Hepatic stellate cell (primary cell): ENCODE results near the gene HS3ST4.
A peak's percentile ranks its signal among the peaks of the same experiment; 100 is the strongest.

Experiments
- DNase-seq: peaks from one replicate; pipeline ENCODE4 v3.0.0; 2011; ENCODE audit warnings: low spot score

Gene HS3ST4

DNA sequence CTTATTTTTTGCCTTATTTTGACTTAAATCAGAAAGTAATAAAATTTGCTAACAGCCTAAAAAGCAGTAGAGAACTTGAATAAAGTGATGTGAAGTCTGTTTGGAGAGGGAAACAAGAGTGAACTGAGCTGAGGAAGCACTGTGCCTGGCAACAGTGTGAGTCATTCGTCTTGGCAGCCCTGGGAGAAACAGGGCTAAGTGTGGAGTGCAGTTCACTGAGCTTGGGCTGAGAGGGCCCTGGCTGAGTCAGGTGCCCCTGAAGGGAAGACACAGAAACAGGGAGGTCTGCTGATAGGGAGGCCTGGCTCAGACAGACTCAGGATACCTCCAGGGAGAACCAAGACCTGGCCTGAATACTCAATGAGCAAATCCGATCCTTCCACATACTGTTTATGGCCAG, 132.1 kb downstream of the HS3ST4 start:
- no peak for DNase-seq

DNA sequence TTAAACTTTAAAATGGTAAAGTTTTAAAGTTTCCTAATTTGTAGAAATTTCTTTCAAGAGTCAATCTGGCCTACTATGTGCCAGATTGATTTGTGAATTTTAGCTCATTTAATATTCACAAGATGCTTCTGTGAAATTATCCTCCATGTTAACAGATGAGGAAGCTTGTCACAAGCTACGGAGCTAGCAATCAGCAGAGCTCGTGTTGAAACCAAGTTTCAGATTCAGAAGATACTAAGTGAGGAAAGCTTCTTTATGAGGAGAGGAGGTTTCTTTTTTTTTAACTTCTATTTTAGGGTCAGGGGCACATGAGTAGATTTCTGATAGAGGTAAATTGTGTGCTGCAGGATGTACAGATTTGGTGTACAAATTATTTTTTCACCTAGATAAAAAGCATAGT, 135.9 kb downstream of the HS3ST4 start:
- DNase-seq: no peak

DNA sequence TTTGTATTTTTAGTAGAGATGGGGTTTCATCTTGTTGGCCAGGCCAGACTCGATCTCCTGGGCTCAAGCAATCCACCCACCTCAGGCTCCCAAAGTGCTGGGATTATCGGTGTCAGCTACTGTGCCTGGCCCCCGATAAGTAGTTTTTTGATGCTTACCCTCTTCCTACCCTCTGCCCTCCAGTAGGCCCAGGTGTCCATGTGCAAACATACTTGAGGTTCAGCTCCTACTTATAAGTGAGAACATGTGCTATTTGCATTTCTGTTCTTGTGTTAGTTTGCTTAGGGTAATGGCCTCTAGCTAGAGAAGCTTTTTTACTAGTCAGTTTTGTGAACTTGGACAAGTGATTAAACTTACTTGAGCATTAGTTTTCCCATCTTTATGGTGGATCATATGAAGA, 136.8 kb downstream of the HS3ST4 start:
- no peak for DNase-seq

DNA sequence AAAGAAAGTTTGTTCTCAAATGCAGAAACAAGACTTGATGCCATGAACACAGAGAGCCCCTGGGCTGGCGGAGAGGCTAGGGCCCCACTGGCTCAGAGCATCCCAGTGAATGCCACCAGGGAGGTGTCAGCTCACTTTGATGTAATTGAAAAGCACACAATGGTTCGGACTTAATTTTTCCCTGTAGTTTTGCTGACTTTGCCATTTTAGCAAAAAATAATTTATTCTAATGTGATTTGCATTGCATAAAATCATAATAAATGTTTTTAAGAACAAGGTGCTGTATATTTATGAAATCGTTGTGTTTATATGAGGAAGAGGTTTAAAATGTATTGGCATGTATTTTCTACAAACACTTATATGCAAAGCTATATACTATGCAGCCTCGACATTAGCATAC, 140.5 kb downstream of the HS3ST4 start:
- DNase-seq: no peak

DNA sequence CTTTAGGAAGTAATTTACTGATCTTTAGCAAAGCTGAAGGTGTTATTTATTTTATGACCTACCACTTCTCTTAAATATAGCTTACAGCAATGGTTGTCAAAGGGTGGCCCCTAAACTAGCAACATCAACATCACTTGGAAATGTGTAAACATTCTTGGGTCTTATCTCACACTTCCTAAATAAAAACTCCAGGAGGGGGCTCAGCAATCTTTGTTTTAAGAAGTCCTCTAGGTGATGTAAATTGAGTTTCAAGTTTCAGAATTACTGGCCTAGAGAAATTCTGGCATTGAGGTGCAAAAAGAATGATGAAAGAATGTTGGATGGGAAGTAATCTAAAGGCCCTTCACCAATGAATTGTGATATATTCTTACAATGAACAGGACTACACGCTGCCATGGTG, 142.3 kb downstream of the HS3ST4 start:
- no peak for DNase-seq

DNA sequence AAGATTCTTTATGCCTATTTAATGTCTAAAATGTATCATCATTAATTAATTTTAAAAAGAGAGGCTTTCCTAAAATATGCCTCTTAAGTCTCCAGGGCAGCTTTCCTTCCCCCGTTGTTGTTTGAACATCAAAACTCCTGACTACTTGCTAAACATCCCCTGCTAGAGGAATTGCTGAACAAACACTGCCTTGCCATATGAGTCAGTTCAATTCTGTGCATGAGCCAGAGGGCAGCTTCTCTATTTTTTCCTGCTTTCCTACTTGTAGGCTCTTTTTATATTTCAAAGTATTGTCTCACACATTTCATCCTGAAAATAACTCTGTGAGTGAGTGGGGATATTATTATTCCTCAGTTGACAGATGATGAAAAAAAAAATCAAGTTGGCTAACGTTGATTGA, 143.4 kb downstream of the HS3ST4 start:
- no peak for DNase-seq

DNA sequence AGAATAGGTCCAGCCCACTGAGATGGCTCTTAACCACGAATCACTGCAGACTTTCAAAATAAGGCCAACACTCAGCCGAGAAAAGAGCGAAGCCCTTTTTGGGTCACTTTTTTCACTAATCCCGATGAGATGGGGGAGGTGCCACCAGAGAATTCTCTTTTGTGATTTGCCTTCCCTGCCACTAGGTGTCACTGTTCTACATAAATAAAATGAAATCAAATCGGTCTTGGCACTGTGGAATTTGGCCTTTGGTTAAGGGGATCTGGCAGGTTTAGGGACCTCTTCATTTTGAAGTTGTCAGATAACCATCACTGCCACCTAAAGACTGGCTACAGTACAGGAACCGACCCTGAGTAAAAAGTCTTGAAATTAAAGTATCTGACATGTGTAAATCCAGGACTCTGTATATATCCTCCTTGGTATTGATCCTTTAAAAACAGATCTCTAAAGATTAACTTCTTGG, 147.0 kb downstream of the HS3ST4 start:
- peak; percentile 8 for DNase-seq

DNA sequence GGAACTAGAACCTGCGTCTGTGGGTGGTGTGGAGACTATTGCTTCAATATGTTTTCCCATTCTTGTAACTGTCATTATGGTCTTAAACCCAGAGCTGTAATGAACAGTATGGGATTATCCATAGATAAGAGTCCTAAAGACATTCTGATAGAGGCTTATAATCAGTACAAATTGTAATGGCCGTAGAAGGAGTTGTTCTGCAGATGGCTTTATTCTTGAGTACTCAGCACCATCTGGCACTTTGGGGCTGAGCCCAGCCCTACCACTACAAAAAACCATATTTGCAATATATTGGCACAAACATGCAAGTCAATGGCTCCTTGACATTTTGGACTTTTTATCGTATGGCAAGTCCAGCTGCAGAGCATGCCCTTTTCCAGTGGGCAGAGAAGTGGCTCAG, 150.0 kb downstream of the HS3ST4 start:
- no peak for DNase-seq

DNA sequence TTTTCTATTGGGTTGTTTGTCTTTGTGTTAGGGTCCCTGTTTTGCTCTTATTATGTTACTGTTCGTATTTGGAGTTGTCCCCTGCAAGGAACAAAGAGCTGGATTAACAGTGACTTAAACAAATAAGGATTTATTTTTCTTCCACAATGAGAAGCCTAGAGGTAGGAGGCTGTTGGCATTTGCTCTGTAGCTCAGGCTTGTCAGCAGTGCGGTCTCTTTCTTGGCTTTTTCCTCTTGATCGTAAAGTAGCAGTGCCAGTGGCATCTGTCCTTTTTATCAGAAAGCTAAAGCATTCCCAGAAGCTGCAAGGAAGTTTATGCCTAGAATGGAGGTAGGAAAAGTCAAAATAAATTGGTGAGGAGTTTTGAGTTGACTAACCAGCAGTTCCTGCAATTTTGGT, 154.1 kb downstream of the HS3ST4 start:
- no peak for DNase-seq

DNA sequence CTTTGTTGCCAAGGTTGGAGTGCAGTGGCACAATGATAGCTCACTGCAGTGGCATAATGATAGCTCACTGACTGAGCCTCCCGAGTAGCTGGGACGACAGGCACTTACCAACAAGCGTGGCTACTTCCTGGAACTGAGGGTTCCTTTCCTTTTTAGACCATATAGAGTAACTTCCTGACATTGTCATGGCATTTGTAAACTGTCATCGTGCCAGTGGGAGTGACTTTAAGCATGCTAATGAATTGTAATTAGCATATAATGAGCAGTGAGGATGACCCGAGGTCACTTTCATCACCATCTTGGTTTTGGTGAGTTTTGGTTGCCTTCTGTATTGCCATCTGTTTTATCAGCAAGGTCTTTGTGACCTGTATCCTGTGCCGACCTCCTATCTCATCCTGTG, 162.4 kb downstream of the HS3ST4 start:
- DNase-seq: no peak

DNA sequence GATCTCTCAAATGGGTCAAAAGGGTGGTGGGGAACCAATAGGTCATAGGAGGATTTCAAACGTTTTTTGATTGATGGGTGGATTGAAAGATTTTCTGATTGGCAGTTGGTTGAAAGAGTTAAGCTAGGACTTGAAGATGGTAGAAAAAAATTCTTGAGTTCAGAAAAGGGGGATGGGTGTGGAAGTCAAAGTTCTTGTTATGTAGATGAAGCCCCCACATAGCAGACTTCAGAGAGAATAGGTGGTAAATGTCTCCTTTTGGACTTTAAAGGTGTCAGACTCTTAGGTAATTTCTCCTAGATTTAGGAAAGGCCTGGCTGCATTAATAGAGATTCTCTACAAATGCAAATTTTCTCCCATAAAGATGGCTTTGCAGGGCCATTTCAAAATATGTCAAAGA, 163.3 kb downstream of the HS3ST4 start:
- DNase-seq: no peak

DNA sequence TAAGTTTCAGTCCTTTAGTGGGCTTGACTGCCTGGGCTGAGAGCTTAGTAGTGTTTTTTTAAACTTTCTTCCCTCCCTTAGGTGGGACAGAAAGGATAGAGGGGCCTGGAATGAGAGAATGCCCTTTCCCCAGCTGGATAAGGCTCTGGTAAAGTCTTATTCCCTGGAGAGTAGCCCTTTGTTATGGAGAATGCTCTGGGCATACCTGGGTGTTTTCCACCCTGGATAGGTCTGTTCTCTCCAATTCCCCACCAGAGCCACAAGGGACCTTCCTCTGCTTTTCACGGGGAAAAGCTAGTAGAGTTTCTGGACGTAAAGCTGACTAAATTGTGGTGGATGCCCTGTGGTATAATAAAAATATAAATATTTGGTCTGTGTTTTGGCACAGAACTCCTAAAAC, 164.1 kb downstream of the HS3ST4 start:
- DNase-seq: no peak

DNA sequence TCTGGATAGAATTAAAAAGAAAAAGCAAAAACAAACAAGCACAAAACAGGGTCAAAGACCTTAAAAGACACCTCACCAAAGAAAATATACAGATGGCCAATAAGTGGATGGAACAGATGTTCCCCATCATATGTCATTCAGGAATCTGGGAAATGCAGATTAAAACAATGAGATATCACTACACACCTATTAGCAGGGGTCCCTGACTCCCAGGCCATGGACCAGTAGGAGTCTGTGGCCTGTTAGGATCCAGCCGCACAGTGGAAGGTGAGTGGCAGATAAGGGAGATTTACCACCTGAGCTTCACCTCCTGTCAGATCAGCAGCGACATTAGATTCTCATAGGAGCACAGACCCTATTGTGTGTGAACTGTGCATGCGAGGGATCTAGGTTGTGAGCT, 167.9 kb downstream of the HS3ST4 start:
- no peak for DNase-seq

DNA sequence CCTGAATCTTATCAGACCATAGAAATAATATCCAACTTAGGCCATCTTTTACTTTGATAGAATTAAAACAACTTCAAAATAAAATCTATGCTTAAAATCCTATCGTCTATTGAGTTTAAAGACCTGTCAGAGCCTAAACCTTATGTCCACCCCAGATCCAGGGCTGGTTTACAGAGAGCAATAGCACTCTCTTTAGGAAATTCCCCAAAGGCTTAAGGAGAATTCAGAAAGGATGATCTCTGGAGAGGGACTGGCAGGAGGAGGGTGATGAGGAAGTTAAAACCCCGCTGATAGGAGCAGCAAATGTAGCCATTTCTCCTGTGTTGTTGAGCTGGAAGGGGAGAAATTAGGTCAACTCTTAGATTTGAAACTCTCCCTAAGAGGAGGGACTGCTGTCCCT, 175.3 kb downstream of the HS3ST4 start:
- no peak for DNase-seq

DNA sequence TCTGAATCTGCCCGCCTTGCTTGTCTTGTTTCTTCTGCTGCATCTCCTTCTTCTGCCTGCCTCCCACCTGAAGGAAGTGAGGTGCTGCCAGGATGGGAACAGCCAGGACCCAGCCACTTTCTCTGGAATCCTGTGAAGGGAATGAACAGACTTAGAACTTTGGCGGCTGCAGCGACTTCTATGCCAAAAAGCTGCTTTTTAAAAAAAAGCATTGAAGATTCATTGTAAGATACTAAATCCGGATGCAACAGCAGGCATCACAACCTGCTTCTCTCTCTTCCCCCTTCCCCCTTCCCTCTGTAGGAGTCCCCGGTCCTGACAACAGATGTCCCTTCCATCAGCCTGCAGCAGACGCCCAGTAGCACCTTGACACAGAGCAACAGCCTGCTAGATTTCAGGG, 176.3 kb downstream of the HS3ST4 start:
- no peak for DNase-seq

DNA sequence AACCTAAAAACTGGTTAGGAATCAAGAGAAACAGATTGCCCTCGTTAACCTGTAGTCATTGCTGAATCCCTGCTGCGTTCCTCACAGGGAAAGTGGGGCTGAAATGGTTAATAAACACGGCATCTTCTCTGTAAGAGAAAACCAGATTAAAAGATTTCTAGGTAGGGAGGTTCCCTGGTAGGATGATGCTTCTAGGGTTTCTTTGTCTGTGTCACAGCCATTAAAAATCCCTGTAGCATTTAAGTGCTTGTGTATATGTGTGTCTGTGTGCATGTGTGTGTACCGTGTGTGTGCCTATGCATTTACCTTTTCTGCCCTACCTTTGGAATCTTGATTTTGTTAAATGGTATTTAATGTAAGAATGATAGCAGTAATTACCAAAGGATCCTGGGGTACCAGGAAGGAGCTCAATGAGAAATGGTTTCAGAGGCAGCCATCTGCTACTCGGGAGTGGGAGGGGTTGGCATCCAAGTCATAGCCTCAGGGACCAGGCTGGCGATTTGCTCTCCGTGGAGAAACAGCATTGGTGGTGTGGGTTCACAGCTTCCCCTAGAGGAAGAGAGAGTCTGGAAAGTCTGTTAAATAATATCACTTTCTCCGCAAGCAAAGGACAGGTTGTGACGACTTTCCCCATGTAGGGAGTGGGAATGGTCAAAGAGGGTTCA, 177.1 kb downstream of the HS3ST4 start:
- no peak for DNase-seq

DNA sequence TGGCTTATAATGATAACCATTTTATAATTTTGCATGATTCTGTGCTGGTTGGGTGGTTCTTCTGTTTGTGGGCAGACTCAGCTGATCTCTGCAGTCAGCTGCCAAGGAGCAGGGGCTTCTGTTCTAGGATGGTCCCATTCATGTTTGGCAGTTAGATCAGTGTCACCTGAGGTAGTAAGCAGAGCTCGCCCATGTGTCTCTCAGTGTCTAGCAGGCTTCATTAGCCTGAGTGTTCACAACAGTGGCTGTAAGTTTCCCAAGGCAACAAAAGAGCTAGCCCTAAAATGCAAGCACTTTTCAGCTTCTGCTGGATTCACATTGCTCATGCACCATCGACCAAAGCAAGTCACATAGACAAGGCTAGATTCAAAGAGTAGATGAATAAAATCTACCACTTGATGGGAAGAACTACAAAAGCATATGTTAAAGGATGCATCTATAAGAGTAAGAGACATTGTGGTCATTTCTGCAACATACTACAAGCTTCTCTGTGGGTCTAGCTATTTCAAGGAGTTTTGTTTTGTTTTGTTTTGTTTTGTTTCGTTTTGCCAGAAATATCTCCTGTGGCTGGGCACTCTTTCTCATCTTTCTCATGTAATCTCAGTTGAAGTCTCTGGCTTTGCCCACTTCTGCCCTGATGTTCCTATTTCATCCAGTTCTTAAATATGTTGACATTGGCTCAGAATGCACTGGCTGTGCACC, 180.8 kb downstream of the HS3ST4 start:
- no peak for DNase-seq

DNA sequence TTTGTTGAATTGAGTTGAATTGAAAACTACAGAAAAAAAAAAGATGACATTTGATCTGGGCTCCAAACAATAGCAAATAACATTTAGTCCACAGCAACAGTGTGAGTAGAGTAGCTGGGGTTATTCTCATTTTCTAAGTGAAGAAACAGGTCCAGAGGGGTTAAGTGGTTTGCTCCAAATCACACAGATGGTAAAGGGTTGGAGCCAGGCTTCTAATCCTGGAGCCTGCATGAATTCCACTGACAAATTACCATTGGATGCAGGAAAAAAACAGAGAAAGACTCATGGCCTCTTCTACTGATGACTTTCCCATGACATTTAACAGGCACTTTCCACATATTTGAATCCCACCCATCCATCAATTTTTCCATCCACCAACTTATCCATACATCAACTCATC, 182.4 kb downstream of the HS3ST4 start:
- DNase-seq: no peak

DNA sequence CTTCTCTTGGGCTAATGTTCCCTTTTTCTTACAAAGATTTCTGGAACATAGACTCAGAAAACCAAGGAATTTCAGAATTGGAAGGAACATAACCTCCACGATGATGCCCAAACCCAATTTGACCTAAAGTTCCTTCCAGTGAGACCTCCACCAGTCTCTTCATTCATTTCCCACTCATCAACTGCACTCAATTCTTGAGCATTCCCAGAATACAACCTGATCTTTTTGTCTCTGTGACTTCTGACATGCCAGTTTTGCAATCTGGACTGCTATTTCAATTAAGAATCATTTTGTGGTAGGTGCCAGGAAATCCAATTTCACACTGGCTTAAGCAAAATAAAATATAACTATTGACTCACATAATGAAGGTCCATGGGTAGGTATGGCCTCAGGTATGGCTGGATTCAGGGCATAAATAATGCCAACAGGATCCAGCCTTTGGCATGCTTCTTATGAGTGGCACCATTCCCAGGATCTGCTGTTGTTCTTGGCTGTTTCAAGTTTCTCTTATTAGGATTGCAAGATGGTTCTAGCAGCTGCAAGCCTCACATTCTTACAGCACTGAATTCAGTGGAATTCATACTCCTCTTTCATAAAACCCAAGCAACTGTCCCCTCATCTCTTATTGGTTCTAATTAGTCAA, 184.3 kb downstream of the HS3ST4 start:
- DNase-seq: no peak

DNA sequence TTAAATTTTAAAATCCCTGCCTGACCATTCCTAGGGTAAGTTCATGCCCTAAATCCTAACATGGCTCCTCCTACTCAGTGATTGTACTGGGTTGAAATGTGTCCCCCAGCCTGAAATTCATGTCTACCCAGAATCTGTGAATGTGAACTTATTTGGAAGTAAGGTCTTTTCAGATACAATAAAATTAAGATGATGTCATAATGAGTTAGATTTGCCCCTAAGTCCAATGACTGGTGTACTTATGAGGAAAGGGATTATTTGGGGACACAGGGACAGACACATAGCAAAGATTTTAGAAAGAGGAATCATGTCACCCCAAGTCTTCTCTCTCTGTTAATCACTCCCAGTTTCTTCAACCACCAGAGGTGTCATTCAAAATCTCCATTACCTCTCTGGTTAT, 185.3 kb downstream of the HS3ST4 start:
- DNase-seq: no peak

DNA sequence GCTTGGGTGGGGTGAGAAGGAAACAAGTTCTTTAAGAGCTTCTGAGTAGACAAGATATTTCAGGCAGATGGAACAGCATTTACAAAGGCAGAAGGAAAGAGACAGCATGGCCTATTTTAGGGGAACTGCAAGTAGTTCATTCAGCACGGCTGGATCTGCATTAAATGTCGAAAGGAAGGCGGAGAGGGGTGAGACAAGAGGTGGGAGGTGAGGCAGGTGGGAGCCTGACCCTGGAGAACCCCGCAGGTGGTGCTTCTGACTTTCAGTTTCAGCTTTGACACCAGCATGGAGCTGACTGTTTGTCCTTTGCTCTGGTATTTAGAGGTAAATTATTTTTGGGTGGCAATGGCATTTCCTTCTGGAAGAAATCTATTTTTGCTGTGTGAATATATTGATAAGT, 194.8 kb downstream of the HS3ST4 start:
- no peak for DNase-seq

DNA sequence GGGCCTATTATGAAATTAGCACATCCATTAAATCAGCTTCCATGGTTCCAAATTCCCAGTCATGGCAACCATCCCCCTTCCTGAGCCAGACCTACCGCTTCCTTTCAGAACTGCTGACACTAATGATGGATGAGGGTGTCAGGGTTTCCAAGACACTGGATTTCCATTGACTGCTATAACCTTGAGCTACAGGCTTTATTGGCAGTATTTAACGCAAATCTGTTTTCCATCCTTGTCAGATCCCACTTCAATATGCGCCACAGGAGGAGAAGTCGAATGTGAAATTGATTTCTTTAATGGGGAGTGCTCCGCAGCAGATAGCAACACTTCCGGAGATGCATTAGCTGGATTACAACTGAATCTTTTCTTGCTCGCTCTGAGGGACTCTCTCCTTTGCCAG, 197.1 kb downstream of the HS3ST4 start:
- no peak for DNase-seq

DNA sequence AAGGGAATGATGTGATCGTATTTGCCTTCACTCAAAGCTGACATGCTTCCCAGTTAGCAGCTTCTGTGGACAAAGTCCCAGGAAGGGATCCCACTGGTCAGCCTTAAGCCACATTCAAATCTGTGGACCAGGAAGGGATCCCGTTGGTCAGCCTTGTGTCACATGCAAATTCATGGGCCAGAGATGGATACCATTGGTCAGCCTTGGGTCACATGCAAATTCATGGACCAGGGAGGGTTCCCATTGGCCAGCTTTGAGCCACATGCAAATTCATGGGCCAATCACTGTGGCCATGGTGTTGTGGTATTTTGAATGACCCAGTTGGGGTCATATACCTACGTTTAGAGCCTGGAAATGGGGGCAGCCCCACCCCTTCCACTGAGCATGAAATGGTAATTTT, 201.6 kb downstream of the HS3ST4 start:
- DNase-seq: no peak

DNA sequence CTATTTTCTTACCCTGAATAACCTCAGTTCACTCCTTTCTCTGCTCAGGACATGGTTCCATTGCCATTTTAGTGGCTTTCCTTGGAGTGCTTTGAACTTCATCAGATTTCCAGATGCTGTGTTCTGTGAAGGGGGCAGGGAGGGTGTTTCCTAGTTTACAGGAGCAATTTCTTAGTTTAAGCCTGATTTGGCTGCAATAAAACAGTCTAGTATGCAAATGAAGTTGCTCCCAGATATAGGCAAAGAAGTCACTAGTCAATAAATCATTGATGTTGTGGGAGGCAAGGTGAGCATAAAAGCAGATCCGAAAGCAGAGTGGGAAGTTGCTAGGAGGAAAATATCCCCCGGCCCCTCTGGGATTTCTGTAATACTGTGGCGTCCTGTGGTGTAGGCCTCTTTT, 202.3 kb downstream of the HS3ST4 start:
- no peak for DNase-seq
